ENCODE data around the gene ATP9A.
"Not testable (repeated sequence)": the region's sequence is repeated elsewhere in the genome, so short reads cannot be mapped to it uniquely, and the experiment has no call there.

Gene ATP9A

DNA sequence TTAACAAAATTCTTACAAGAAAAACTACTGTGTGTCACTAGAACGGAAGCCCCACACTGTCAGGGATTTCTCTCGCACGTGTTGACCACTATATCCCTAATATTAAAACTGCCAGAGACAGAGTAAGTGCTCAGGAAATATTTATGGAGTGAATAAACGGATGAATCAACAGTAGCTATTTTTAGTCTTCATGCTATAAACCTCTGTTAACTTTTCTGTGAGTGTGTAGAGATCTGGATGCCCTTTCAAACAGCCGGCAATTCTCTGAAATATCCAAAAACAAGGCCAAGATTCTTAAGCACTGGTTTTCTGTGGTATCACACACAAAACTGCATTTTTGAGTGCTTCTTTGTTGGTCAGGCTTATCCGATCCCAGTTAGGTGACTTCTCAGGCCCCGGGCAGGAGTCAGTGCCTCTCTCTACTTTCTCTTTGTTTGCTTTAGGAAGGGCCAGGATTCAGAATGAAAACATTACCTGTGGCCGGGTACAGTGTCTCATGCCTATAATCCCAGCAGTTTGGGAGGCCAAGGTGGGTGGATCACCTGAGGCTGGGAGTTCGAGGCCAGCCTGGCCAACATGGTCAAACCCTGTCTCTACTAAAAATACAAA lies 15.7 kb downstream of the ATP9A start:
- DNase-seq (ENCODE audit: low spot score): no peak

DNA sequence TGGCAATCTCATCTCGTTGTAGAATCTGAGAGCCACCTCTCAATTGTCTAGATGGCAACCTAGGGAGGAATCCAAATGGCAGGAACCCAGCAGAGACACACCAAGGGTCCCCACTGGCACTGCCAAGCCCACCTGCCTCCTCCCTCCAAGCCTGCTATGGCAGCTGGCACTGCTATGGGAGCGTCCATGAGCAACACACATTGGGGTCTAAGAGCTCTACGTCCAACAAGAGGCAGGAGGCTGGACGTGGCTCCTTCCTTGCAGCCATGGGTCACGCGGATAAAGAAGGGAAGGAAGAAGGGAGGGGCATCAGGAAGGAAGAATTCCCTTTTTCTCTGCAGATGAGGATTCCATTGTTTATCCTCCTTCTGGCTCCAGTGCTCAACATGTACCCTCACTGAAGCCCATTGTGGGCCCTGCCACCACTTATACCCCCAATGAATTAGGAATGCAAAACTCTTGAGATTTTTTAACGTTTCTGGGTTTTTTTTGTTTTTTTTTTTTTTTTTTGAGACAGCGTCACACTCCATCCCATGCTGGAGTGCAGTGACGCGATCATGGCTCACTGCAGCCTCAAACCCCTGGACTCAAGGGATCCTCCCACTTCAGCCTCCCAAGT lies 17.3 kb downstream of the ATP9A start:
- DNase-seq (ENCODE audit: low spot score): no peak

DNA sequence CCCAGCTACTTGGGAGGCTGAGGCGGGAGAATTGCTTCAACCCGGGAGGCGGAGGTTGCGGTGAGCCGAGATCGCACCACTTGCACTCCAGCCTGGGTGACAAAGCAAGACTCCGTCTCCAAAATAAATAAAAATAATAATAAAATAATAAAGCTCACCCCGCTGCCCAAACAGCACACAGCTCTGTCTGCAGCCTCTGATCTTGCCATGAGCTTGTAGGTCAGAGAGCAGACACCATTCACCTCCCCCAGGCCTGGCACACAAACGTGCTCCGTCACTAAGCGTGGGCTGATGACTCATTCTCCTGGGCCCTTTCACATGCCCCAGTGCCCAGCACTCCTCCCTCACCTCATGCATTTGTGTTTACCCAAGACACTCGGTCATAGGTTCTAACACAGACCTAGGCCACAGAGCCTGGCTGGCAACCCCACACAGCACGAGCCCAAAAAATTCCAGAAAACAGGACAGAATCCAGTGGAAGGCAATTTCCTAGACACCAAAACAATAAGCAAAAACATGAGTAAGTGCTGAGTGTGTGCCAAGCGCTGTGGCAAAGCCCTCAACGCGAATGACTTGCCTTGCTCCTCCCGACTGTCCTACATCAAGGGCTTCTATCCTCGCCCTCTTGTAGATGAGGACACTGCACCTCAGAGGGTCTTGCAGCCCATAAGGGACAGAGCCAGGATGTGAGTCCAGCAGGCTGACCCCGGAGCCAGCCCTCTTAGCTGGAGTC lies 18.0 kb downstream of the ATP9A start:
- DNase-seq (ENCODE audit: low spot score): no peak

DNA sequence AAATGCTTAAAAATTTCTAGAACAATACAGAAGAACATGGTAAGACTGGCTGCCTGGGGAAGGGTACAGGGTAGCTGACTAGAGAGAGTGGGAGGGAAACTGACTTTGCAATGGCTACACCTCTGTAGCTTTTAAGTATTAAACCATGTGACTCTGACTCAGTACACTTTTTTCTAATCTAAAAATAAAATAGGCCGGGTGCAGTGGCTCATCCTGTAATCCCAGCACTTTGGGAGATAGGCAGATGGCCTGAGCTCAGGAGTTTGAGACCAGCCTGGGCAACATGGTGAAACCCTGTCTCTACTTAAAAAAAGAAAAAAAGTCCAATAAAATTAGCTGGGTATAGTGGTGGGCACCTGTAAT lies 18.5 kb downstream of the ATP9A start:
- DNase-seq (ENCODE audit: low spot score): no peak

DNA sequence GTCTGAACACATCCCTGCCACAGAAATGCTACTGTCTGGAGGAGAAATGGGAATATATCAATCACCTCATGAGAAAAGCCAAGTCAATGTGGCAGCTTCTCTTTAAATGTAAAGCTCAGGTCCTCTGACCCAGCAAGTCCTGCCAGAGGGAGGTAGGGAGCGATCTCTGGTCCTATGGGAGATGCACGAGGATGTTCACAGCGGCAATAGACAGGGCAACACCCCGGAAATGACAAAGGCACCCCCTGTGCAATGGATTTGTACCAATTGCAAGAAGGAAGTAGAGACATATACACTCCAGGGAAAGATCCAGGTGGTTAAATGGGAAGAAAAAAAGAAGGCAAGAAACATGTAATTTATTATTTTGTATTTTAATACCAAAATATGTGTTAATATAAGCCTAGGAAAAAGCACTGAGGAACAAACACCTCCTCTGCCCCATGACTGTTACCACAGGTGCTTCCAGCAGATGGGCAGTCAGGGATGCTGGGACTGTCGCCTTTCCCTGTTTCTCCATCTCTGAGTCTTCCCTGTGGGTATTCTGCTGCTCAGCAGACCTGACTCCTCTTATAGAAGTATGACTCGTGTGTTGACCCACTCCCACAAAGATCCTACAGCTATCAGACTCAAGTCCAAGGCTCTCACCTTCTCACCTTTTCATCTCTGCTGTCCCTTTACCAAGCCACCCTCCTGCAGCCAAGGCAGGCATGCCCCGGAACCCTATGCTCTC lies 20.8 kb downstream of the ATP9A start:
- DNase-seq (ENCODE audit: low spot score): no peak

DNA sequence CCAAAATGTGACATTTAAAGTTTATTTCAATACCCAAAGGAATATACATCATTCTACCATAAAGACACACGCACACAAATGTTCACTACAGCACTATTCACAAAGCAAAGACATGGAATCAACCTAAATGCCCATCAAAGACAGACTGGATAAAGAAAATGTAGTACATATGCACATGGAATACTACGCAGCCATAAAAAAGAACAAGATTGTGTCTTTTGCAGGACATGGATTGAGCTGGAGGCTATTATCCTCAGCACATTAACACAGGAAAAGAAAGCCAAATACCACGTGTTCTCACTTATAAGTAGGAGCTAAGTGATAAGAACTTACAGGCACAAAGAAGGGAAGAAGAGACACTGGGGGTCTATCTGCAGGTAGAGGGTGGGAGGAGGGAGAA lies 22.4 kb downstream of the ATP9A start:
- DNase-seq (ENCODE audit: low spot score): no peak

DNA sequence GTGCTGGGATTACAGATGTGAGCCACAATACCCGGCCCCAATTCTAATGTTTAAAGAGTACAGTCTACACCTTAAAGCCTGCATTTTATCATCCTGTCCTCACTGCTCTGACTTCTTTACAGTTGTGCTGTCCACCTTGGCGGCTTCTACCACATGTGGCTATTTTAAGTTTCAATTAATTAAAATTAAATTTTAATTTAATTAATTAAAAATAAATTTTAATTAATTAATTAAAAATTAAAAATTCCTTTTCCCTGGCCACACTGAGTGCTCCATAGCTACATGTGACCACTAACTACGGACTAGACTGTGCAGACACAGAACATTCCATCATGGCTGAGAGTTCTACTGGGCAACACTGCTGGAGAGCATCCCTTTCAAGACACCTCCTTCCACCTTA lies 27.4 kb downstream of the ATP9A start:
- no peak for DNase-seq (ENCODE audit: low spot score)

DNA sequence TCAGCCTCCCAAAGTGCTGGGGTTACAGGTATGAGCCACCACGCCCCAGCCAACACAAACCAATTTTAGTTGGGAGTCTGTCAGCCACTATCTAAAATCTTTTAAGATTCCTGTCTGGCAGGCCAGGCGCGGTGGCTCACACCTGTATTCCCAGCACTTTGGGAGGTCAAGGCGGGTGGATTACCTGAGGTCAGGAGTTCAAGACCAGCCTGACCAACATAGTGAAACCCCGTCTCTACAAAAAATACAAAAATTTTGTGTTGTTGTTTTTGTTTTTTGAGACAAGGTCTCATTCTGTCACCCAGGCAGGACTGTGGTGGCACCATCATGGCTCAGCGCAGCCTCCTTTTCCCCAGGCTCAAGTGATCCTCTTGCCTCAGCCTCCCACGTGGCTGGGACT lies 27.9 kb downstream of the ATP9A start:
- DNase-seq (ENCODE audit: low spot score): not testable (repeated sequence)

DNA sequence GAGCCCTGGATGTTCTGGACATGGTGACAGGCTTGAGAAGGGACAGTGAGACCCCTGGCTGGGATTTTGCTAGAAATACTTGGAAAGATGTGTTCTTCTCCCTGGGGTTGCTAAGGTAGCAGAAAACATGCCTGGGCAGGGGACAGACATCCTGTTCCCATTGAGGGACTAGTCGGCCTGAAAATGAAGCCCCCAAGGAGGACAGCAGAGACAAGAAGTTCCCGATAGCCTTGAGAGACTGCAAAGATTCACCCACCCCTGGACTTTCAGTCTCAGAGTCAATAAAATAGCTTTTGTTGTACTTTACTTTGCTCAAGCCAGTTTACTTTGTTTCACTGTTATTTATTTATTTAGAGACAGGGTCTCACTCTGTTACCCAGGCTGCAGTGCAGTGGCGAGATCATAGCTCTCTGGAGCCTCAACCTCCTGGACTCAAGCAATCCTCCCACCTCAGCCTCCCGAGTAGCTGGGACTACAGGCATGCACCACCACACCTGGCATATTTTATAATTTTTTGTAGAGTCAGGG lies 28.4 kb downstream of the ATP9A start:
- no peak for DNase-seq (ENCODE audit: low spot score)

DNA sequence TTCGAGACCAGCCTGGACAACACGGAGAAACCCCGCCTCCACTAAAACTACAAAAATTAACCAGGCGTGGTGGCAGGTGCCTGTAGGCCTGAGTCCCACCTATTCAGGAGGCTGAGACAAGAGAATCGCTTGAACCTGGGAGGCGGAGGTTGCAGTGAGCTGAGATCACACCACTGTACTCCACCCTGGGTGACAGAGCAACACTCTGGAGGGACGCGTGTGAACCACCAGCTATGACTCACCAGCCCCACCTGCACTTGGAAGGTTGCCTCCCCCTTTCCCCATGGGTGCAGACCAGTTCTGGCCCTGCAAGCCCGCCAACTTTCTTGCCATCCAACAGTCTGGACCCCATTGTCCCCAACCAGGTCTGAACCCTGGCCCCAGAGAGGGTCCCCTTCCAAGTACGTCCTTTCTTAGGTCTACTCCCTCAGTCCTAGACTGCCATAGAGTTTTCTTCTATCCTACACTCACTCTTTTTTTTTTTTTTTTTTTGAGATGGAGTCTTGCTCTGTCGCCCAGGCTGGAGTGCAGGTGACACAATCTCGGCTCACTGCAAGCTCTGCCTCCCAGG lies 29.2 kb downstream of the ATP9A start:
- DNase-seq (ENCODE audit: low spot score): no peak

DNA sequence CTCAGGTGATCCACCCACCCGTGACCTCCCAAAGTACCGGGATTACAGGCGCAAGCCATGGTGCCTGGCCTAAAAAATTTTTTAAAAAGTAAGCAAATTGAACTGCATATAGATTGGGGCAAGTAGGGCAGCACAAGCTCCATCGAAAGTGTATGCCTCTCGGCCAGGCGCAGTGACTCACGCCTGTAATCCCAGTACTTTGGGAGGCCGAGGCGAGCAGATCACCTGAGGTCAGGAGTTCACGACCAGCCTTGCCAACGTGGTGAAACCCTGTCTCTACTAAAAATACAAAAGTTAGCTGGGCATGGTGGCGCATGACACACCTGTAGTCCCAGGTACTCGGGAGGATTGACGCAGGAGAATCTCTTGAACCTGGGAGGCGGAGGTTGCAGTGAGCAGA lies 29.9 kb downstream of the ATP9A start:
- not testable (repeated sequence) for DNase-seq (ENCODE audit: low spot score)

DNA sequence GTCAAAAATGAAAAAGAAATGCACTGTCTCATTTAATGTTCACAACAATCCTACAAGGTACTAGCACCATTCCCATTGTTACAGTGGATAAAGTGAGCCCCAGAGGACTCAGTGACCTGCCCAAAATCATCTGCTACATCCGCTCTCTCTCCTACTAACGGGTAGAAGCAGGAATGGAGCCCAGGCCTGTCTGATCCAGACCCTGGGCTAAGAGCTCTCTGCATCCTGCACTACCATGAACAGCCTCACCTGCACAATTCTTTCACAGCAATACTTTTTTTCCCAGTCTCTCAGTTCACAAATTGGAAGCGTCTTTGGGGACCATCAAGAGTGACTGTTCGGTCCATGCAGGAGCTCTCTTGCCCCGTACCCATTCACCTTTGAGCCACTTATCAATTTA lies 31.2 kb downstream of the ATP9A start:
- no peak for DNase-seq (ENCODE audit: low spot score)

DNA sequence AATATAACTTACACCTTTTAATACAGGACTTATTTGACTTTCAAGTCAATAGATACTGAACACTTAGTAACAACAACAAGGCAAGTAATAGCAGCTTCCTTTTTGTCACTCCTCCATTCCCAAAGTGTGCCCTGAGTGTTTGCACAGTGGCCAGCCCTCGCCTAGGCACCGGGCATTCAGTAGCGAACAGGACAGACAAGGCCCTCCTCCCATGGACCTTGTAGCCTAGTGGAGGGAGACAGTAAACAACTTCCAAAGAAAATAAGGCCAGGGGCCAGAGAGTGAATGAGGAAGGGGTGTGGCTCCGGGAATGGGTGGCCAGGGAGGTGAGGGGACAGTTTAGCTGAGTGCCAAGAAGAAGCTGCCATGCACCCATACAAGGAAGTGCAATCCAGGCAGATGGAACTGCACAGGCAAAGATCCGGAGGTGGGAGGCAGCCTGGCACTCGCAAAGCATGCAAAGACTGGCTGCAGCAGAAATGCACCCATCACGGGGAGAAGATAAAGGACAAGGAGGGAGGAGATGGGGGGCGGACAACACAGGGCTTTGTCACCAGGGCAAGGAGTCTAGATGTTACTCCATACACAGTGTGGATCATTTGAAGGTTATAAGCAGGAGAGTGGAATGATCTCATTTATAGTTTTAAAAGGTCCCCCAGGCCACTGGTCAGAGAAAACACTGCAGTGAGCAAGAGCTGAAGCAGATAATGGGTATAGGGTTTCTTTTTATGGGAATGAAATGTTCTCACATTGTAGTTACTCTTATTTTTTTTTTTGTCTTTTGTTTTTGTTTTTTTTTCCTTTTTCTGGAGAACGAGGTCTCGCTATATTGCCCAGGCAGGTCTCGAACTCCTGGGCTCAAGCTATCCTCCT lies 32.2 kb downstream of the ATP9A start:
- DNase-seq (ENCODE audit: low spot score): no peak

DNA sequence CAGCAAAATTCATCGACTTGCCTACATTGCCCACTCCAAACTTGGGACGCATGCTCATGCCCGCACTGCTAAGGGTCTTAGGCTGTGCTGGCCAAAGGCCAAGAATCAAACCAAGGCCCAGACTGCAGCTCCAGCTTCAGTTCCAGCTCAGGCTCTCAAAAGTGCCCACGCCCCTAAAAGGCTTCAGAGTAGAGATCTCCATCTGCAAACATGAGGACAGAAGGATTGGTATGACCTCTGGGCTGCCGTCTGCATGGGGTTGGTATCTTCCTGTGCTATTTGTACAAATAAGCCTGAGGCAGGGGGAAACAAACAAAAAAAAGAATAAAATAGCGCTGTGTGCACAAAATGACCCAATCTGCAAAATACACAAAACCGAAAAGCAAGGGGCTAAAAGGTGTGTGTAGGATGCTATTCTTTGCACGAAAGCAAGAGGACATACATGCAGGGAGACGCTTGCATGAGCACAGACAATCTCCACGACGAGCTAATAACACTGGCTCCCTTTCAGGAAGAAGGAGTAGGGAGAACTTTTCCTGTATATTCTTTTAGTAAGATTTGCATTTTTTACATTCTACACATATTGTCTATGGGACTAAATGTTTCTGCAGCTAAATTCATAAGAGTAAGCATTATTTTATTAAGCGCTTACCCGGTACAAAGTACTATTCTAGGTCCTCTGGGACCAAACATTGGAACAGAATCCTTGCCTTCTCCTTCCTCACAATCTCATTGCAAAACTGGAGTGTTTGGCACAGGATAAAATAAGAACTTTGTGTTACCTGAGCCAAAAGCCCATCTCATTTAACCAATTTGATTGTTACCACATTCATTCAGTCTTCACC lies 33.1 kb downstream of the ATP9A start:
- no peak for DNase-seq (ENCODE audit: low spot score)

DNA sequence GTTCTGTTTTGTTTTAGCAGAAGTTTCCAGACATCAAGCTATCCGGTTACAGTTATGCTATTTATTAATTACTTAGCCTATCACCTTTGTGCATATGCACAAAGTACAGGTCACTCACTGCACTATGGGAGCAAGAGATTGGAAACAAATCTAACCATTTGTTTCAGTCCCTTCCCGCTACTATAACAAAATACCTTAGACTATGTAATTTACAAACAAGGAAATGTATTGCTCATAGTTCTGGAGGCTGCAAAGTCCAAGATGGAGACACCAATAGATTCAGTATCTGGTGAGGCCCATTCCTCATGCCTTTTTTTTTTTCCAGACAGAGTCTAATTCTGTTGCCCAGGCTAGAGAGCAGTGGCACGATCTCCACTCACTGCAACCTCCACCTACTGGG lies 35.1 kb downstream of the ATP9A start:
- no peak for DNase-seq (ENCODE audit: low spot score)

DNA sequence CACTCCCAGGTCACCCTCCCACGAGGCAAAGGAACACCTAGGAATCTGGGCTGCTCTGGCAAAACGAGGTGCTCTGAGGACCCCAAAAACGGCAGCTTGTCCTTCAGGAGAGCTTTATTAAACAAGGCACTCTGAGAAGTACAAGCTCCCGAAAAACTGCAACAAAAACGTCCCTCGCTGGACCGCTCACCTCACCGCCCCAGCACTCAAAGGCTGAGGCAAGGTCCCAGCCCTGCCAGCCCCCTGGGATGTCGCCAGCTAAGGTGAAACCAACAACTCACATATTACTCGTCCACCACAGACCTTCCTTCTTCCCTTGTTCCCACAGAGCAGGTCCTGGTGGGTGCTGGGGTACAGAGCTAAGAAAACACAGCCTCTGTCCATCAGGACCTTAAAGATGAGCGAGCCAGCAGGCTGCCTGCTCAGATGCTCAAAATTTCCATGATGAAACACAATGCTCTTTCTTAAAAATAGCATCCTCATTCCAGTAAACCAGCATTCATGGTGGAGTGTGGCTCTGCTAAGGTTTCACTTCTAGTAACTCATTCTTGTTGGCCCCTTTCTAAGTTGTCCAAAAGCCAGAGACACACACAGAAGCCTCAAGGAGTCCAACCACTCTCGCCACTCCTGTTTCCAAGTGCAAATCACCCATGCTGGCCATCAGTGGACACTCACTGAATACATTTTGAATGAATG lies 35.9 kb downstream of the ATP9A start:
- DNase-seq (ENCODE audit: low spot score): no peak

DNA sequence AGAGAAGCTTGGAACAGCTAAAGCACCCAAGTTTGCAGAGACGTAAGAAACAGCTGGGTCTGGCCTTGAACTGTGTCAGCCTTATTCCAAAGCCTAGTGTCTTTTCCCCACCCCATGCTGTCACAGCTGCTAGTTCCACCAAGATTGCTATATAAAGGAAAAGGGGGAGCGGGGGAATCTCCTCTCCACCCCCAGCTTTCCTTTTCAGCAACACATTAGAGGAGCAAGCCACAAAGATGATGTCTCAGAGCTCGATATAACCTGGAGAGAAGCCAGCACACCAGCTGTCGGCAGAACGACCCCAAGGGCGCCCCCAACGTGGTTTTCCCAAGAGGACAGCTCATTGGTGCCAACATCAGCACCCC lies 36.5 kb downstream of the ATP9A start:
- no peak for DNase-seq (ENCODE audit: low spot score)

DNA sequence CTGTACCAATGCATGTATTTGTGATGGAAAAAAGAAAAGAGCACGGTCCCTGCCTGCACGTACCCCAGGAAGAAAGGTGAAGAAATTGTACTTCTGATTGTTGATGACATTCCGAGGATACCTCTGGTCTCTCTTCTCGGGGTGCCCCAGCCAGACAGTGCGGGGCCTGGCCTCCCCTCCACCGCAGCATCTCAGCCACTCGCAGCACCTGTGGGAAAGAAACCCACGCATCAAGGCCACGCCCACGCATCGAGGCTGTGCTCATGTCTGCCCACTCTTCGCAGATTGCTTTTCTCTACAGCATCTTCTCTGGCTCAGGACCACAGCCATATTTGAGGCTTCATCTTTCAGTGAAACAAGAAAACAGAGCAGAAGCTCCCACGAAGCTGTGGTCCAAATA lies 38.4 kb downstream of the ATP9A start:
- DNase-seq (ENCODE audit: low spot score): no peak

DNA sequence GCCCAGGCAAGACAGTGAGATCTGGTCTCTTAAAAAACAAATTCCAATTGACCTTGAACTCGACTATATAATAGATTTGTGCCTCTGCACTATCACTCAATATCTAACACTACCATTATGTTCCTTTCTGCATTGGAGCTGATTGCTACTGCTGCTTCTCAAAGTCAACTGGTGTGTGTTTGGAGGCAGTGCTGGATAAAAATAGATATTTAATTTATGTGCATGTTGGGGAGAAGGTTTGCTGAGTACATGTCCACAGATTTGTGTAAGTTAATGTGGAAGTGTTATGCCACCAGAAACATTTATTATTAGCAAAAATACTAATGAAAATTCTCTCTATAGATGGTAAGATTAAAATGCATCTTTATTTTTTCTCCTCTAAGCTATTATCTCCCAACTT lies 39.5 kb downstream of the ATP9A start:
- DNase-seq (ENCODE audit: low spot score): no peak

DNA sequence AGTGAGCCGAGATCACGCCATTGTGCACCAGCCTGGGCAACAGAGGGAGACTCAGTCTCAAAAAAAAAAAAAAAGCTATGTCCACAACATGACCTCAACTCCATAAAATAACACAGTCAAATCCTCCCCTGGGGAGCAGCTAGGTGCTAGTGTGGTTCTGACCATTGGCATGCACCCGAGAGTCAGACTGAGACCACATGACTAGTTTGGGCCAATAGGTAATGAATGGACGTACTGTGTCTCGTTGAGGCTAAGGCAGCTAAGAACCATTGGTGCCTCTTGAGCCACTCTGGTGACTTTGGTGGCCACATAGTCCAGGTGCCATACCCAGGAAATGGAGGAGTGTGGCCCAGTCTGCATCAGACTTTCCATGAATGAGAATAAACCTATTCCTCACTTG lies 40.3 kb downstream of the ATP9A start:
- no peak for DNase-seq (ENCODE audit: low spot score)

Data from D341Med (cell line).